GM06990 (cell line): ENCODE measurements around the gene DOLK.

Source experiments
- DNase-seq: peaks from one replicate; pipeline ENCODE4 v3.0.0-alpha.2; 2011; ENCODE audit not compliant: insufficient read length; ENCODE audit errors: extremely low read depth
- H3K27me3 ChIP-seq: replicated peaks from 2 replicates; pipeline ENCODE4 v1.6.0; 2011; ENCODE audit warnings: low read length; ENCODE audit not compliant: control insufficient read depth, insufficient read depth
- H3K36me3 ChIP-seq: 2 replicates; pipeline ENCODE4 v1.5.1; 2011; ENCODE audit warnings: low read length; ENCODE audit not compliant: control insufficient read depth, insufficient read depth
- H3K4me3 ChIP-seq: replicated peaks from 2 replicates; pipeline ENCODE4 v1.5.1; 2011; ENCODE audit warnings: low read depth, mild to moderate bottlenecking, control low read depth, low read length
- TF ChIP-seq, protein P1 (sequence below): IDR thresholded peaks from 2 replicates; pipeline ENCODE4 v1.5.1; 2011; ENCODE audit warnings: low read length, control low read depth, mild to moderate bottlenecking, inconsistent platforms; ENCODE audit not compliant: insufficient read depth, poor library complexity, severe bottlenecking

DOLK gene

GRCh38 chr9:128928624-128929023 is 18.8 kb downstream of the DOLK start:
- no peaks in the 10 kb centered on the region for H3K27me3 ChIP-seq
- H3K4me3 ChIP-seq, result no peak overlapping the region
- TF ChIP-seq, protein P1, sequence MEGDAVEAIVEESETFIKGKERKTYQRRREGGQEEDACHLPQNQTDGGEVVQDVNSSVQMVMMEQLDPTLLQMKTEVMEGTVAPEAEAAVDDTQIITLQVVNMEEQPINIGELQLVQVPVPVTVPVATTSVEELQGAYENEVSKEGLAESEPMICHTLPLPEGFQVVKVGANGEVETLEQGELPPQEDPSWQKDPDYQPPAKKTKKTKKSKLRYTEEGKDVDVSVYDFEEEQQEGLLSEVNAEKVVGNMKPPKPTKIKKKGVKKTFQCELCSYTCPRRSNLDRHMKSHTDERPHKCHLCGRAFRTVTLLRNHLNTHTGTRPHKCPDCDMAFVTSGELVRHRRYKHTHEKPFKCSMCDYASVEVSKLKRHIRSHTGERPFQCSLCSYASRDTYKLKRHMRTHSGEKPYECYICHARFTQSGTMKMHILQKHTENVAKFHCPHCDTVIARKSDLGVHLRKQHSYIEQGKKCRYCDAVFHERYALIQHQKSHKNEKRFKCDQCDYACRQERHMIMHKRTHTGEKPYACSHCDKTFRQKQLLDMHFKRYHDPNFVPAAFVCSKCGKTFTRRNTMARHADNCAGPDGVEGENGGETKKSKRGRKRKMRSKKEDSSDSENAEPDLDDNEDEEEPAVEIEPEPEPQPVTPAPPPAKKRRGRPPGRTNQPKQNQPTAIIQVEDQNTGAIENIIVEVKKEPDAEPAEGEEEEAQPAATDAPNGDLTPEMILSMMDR, result no peak
- no peak for DNase-seq
- H3K36me3 ChIP-seq, result no peaks in the 10 kb centered on the region

- no peak for DNase-seq
- H3K27me3 ChIP-seq, result no peaks in the 10 kb centered on the region
- TF ChIP-seq, protein P1, result peak; percentile 81
- no peaks in the 10 kb centered on the region for H3K36me3 ChIP-seq
- no peak overlapping the region for H3K4me3 ChIP-seq
Observed at GRCh38 chr9:128927731-128928411, 19.5 kb downstream of the DOLK start.

DNA sequence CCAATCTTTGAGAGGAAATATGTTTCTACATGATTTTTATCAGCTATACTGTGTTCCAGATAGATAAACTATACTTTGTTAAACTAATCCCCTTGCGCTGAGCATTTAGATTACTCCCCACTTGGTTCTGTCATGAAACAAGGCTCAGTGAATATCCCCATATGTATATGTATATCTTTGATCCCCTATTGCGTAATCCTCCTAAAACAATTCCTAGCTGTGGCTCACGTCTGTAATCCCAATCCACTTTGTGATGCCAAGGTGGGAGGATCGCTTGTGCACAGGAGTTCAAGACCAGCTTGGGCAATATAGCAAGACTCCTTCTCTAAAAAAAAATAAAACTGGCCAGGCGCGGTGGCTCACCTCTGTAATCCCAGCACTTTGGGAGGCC is 23.9 kb downstream of the DOLK start:
- Histone ChIP-seq H3K4me3 (no peak overlapping the region), H3K36me3 (no peaks in the 10 kb centered on the region), H3K27me3 (no peaks in the 10 kb centered on the region)
- TF ChIP-seq, protein P1, result no peak
- DNase-seq, result no peak

DNA sequence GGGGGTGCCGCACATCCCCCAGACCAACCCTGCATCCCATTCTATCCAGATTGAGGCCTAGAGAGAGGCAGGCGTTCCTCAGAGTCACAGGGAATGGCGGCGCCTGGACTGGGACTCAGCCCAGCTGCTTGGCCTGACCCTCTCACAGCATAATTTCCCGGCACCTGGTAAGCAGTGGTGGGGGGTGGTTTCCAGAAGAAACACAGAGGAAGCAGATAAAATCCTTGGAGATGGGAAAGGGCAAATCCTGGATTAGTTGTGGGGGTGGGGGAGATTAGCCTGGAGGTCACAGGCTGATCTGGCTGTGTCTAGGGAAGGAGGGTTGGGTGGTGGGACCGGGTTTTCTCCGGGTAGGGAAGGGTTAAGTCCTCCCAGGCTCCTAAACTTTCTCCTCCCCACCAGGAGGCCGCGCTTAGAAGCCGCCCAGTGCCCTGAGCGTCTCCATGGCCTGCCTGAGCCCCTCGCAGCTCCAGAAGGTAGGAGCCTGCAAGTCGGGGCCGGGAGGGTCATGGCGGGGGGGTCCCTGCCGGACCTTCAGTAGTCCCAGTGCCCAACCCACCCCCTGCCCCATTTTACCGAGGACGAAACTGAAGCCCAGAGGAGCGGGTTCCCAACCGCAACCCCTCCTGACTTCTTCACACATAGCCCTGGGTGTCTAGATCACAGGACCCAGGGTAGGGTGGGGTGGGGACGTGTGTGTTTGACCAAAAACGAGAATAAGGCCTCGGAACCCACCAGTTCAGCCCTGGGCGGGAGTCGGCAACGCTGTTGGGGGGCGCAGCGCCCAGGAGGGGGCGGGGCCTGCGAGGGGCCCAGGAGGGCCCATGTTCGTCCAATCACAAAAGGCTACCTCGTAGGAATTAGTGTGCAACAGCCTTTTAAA is 25.3 kb downstream of the DOLK start:
- TF ChIP-seq, protein P1, result no peak
- H3K4me3 ChIP-seq, result no peak overlapping the region
- peaks cover 3% of the 10 kb centered on the region for H3K36me3 ChIP-seq
- H3K27me3 ChIP-seq, result no peaks in the 10 kb centered on the region
- no peak for DNase-seq

- no peak for DNase-seq
Observed at GRCh38 chr9:128920381-128921058, 26.9 kb downstream of the DOLK start, which contains the start of gene PHYHD1. Gene PHYHD1 (plus strand): TSS chr9:128920982. CDS start chr9:128922324, 1,342 bp downstream.

More at GRCh38 chr9:128920381-128921058, 26.9 kb downstream of the DOLK start, which contains the start of gene PHYHD1:
- H3K4me3 ChIP-seq, result no peak within 1 kb of the TSS; the same call in 1 of the 2 replicates
- TF ChIP-seq, protein P1, result no peak
- no peaks in the 10 kb centered on the region for H3K27me3 ChIP-seq
- peaks cover 6% of the 10 kb centered on the region for H3K36me3 ChIP-seq
